NB4 (cell line): ENCODE data around the gene TMEM63A.

Source experiments
- DNase-seq: peaks from one replicate; pipeline ENCODE4 v3.0.0; 2010; ENCODE audit warnings: low read depth
- H3K4me3 ChIP-seq: one replicate; pipeline ENCODE4 v1.5.1; 2011; ENCODE audit warnings: mild to moderate bottlenecking, low read depth, low read length, moderate library complexity
- CTCF ChIP-seq: IDR thresholded peaks from one replicate; pipeline ENCODE4 v1.5.1; 2012; ENCODE audit warnings: low read depth, low read length
- MAX ChIP-seq: IDR thresholded peaks from 2 replicates; pipeline ENCODE4 v1.6.1; 2011; ENCODE audit warnings: low read depth, low read length
- MYC ChIP-seq: IDR thresholded peaks from 2 replicates; pipeline ENCODE4 v1.6.1; 2011; ENCODE audit warnings: low read depth, low read length
- POLR2A ChIP-seq: IDR thresholded peaks from 2 replicates; pipeline ENCODE4 v1.6.1; 2011; ENCODE audit warnings: mild to moderate bottlenecking; ENCODE audit not compliant: insufficient read length; ENCODE audit errors: extremely low read depth

Gene TMEM63A

GRCh38 chr1:225860876-225861441 is 21.2 kb downstream of the TMEM63A start:
- TF ChIP-seq CTCF: no peak
- no peak for TF ChIP-seq MAX
- TF ChIP-seq MYC: no peak
- TF ChIP-seq POLR2A: no peak
- DNase-seq: no peak
- H3K4me3 ChIP-seq: no peak overlapping the region

GRCh38 chr1:225860107-225860506 is 22.1 kb downstream of the TMEM63A start:
- no peak for TF ChIP-seq POLR2A
- no peak overlapping the region for H3K4me3 ChIP-seq
- no peak for DNase-seq

- H3K4me3 ChIP-seq: no peak overlapping the region
- TF ChIP-seq POLR2A (no peak), CTCF (no peak)
- DNase-seq: no peak
Observed at GRCh38 chr1:225859151-225859550, 23.0 kb downstream of the TMEM63A start.

- no peak for DNase-seq
- H3K4me3 ChIP-seq: no peak overlapping the region
- TF ChIP-seq MAX: no peak
- TF ChIP-seq CTCF: no peak
- TF ChIP-seq POLR2A: no peak
Observed at GRCh38 chr1:225857256-225857655, 24.9 kb downstream of the TMEM63A start.

GRCh38 chr1:225855503-225856300 is 26.5 kb downstream of the TMEM63A start:
- no peak for DNase-seq
- H3K4me3 ChIP-seq: no peak overlapping the region

GRCh38 chr1:225853441-225853840 is 28.7 kb downstream of the TMEM63A start:
- TF ChIP-seq CTCF (no peak), MYC (no peak), MAX (no peak), POLR2A (no peak)
- no peak overlapping the region for H3K4me3 ChIP-seq
- DNase-seq: no peak

More at GRCh38 chr1:225855503-225856300, 26.5 kb downstream of the TMEM63A start:
- no peak for TF ChIP-seq MAX
- TF ChIP-seq MYC: no peak
- TF ChIP-seq POLR2A: no peak
- no peak for TF ChIP-seq CTCF
